NCI-H2227 treated with DMSO at 0.1 percent for 48 hours (cell line): ENCODE data around the gene SELE.
"Not testable (repeated sequence)": the region's sequence is repeated elsewhere in the genome, so short reads cannot be mapped to it uniquely, and the experiment has no call there.

Source experiments
- DNase-seq: peaks from one replicate; lab custom pipeline; 2025; lab: John Stamatoyannopoulos, UW

The SELE gene

DNA sequence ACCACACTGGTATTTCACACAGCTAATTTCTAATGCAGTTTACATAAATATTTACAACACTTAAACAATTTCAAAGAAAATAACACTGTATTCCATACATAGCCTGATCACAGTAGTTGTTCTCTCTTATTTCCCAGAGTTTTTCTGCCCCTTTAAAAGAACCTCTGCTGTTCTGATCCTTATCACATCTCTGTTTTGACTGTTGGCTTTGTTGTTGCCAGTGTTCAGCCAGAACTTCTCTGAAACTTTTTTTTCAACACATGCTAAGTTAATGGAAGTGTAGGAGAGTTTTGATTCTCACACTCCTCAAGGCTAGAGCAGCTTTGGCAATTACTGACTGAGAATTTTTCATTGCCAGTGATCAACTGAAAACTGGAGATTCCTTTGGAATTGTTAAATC is 11.1 kb downstream of the SELE start:
- no peak for DNase-seq

DNA sequence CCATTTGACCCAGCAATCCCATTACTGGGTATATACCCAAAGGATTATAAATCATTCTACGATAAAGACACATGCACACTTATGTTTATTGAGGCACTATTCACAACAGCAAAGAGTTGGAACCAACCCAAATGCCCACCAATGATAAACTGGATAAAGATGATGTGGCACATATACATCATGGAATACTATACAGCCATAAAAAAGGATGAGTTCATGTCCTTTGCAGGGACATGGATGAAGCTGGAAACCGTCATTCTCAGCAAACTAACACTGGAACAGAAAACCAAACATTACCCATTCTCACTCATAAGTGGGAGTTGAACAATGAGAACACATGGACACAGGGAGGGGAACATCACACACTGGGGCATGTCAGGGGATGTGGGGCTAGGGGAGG is 18.8 kb downstream of the SELE start:
- not testable (repeated sequence) for DNase-seq

DNA sequence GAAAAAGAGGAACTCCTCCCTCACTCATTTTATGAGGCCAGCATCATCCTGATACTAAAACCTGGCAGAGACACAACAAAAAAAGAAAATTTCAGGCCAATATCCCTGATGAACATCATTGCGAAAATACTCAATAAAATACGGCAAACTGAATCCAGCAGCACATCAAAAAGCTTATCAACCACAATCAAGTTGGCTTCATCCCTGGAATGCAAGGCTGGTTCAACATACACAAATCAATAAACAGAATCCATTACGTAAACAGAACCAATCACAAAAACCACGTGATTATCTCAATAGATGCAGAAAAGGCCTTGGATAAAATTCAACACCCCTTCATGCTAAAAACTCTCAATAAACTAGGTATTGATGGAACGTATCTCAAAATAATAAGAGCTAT is 20.8 kb downstream of the SELE start:
- not testable (repeated sequence) for DNase-seq

DNA sequence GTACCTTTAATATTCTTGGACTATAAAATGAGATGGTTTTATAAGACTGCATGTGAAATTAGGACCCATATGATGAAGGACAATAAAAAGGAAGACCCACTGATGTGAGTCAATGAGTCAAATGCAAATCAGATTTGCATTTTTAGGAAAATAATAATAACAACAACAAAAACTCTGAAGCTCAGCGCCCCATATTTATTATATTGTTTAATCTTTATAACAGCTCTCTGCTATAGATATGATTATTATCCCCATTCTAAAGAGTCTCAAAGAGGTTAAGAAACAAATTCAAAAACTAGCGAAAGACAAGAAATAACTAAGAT is 21.6 kb downstream of the SELE start:
- DNase-seq, result no peak

DNA sequence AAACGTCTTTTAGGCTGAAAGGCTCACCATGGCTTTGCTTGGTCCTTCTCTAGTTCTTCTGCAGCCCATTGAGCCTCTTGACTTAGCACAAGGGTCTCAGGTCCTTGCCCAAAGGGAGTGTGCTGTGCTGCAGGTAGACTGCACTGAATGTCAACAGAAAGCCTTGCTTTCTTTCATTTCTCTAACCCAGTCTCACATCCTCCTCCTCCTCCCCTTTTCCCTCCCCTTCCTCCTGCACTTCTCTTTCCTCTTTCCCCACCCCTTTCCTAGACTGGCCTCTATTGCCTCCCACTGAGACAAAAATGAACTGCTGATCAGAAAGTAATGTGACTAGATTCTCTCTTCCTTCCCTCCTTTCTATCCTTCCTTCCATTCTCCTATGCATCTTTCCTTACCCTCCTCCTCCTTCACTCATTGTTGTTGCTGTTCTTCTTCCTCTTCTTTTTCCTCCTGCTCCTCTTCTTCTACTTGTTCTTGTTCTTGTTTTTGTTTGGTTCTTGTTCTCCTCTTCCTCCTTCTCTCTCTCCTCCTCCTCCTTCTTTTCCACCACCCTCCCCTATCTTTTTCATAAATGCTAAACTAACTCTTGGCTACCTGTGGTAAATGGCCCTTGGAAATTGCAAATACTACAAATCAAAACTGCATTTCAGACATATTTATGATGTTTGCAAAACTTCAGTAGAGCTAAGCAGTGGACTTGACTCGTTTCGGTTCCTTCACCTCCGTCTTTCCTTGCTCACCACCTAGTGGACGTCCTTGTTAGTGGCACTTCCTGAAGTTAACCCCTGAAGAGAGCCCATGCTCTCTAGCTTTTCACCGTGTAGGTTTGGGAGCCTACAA is 22.2 kb downstream of the SELE start, which contains the start of gene SELL:
Gene SELL (minus strand): TSS at position 152 of the 840 bp plus-strand sequence. CDS start 122 bp downstream, at position 30.
- DNase-seq, result peak; percentile 9

DNA sequence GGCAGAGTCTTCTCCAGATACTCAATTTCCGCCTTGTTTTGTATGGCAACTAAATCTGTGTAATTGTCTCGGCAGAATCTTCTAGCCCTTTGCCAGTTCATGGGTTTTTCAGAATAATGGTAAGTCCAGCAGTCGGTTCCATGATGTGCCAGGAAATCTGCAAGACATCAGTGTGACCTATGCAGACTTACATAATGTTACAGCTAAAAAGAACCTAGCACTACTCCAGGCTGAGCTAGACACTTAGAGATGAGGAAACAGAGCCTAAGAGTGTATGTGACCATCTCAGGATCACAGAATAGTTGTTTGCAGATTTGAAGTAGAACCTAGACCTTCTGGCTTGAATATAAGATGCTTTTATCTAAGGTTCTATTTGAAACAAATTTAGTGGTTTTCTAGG is 25.2 kb downstream of the SELE start:
- no peak for DNase-seq

DNA sequence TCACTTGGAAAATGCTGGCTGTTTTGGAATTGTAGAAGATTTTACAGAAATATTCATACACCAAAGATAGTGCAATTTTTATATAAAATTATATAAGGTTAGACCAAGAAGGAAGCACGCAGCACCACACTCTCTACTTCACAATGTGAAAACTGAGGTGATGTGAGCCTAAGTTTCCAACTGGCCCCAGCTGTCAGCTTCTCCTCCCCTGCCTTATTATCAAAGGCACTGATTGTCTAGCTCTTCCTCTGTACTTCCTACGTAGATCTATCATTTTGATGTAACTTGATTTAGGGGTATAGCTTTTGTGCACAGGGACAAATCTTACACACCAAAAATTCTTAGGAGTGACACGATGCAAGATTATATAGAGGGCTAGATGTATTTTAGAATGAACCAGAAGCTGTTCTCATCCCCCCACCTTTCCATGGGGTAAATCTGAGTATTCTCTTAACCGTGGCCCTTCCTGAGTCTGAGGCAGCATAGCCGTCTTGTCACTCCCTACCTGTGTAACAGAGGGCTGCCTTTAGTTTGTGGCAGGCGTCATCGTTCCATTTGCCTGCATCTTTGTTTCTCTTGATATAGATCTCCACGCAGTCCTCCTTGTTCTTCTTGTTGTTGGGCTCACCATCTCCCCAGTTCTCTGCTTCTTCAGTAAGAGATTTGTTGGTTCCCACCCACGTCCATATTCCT is 25.8 kb downstream of the SELE start:
- no peak for DNase-seq

DNA sequence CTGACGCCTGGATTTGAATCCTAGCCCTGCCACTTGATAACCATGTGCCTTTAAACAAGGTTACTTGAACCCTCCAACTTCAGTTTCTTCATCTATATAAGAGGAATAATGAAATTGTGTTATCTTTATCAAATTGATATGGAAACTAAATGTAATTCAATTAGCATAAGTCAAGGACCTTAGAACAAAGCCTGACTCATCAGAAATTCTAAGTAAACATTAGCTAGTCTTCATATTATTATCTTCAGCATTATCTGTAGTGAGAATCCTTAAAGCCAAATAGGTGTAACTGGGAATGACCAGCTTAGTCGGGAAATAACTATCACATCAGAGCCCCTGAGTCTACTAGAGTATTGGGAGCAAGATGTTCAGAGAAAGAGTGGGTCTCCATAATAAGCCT is 29.1 kb downstream of the SELE start:
- no peak for DNase-seq

DNA sequence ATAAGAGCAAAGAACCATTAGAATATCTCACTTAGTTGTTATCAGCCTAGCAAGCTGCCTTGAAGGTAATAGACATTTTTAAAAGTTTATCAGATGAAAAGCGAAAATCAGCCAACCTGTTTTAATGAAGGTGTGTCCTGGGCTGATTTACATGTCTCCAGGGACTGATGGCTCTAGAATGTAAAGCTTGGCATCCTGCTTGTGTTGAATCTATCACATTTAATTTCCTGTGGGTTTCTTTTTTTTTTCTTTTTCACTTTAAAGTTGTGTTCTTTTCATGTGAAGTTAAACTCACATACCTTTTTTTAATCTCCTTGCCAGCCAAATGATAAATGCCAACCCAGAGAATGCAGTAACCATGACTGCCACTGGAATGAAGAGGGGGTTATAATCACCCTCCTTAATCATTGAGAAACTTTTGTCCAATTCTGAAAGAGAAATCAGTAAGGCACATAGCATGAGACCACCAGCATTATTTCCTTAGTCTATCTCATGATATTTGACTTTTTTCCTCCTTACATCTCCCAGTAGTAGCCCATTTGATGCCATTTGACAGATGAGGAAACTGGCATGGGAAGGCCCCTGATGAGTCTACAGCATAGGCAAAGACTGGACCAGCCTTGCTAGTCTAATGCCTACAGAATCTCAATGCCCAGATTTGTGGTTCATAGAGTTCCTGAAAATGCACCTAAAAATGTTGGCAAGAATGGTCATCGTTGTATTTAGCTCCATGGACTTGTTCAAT is 32.4 kb downstream of the SELE start:
- no peak for DNase-seq

DNA sequence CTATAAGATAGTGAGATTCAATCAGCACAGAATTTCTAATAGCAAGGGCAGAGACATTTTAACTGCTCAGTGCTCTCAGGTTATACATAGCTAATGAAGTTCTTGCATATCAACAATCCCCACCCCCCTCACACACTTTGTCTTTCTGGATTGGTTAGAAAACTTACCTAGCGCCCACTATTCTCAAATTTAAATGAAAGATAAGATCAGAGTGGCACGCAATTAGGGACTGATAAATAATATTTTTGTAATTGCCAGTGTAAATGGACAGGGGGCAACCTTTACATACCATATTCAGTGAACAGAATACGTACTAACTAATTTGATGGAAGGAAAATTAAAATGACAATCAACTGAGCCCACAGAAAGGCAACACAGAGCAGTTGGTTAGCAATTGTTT is 34.2 kb downstream of the SELE start:
- no peak for DNase-seq

DNA sequence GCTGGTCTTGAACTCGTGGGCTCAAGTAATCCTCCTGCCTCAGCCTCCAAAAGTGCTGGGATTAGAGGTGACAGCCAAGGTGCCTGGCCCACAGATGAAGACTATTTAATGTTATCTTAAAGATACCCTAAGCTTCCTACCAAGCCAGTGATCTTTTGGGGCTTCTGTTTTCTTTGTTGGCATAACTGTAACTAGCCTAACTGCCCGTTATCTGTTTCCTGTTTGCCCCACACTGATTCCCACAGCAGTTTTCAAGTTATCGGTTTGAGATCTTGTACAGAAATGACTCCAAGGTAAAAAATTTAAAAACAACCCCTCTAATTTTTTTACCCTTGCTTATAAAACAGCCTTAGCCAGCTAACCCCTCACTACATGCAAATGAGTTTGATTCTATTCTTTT is 34.9 kb downstream of the SELE start:
- no peak for DNase-seq

DNA sequence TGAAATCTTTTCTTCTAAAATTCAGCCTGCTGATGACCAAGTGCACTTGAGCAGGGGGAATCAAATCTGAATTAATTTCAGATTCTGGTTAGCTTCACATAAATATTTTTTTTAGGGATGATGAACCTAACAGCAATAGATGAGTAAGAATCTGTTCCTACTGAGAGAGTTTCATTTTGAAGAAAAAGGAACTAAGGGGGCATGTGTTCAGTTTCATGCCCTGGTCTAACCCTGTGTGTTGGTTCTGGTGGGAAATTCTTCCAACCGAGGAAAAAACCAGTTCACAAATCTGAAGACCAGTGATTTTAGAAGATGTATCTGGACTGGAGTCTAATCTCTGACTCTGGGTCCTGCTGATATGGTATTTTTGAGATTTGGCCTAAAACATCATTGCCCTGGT is 36.1 kb downstream of the SELE start:
- DNase-seq, result no peak

DNA sequence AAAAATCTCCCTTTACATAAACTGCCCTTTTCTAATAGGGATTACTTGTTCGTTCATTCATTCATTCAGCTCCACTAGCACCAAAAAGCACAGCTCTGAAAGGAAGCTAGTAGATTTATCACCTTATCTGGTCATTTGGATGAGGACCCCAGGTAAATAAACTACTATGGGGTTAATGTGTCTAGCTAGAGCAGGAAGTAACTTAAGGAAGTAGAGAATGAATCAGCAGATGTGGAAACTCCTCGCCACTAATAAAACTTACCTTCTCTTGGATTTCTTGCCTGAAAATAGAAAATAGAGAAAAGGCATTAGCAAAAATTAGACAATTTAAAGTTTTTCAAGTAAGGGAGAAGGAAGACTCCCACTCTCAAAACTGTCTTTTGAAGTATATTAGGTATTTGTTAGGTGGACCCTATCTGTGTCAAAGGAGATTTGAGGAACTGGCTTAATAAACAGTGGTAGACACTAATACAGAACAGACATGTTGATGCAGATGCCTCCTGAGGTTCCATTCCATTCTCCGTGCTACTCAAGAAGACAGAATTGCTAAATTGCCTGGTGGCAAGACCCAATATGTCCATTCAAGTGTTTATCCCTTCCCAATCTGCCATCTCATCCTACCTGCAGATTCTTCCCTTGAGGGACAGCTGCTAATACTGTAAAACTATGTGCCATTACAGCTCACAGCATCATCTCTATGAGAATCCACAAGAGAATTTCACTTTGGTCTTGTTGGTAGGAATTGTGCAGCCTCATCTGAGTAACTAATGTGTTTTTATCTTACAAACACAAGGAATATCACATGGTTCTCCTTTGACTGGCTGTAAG is 37.4 kb downstream of the SELE start:
- DNase-seq, result no peak

DNA sequence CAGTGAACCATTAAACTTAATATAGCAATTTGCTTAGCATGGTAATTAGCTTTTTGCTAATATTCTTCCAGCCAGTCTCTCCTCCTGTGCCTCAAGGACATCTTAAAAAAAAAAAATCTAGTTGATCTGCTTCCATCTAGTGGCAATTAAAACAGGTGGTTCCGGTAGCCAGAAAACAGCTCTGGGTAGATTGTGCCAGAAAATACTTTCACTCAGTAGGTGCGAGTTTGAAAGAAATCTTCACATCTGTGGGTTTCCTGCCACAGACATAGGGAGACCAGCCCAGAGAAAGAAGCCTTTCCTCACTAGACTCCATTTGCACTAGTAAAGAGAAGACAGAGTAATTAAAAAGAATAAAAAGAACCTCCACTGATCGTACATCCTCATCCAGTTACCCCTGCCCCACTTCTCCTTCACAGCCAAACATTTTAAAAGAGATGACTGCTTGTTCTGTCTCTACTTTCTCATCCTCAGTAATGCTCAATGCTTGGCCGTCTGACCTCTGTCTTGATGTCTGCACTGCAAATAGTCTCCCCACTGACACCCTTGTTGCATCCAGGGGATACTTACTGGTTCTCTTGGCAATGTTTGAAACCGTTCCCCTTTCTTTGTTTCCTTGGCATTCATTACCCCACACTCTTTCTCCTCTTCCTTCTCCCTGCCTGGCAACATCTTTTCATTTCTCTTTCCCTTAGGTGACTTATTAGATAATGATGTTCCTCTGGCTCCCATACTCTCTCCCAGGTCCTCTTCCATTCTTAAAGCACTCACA is 39.4 kb downstream of the SELE start:
- no peak for DNase-seq

DNA sequence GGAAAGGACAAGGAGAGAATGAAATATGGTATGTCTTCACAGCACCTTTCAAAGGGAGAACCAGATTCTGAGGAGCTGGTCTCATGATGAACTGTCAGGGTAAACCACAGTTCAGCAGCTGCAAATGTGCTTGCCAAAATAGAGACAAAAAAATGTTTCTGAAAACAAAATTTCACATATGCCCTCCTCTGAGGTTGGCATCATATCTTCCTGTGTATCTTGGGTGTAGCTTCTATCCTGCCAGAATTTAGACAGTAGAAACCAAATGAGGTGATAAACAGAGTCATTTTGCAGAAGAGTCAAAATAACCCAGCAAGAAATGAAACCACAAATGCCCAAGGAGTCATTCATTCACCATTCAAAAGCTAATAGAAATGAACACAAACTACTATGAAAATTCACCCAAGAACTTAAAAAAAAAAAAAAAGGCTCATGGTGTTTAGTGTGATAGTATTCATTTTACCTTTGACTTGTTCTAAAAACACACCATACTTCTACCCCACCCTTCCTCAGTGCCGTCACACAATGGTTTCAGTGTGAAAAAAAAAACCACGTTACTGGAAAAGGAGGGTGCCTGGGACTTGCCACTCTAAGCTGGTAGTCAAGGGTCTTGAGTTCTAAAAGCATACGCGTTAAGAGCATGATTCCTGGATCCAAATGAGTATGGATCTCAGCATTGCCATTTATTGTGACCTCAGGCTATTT is 41.0 kb downstream of the SELE start:
- DNase-seq, result no peak

DNA sequence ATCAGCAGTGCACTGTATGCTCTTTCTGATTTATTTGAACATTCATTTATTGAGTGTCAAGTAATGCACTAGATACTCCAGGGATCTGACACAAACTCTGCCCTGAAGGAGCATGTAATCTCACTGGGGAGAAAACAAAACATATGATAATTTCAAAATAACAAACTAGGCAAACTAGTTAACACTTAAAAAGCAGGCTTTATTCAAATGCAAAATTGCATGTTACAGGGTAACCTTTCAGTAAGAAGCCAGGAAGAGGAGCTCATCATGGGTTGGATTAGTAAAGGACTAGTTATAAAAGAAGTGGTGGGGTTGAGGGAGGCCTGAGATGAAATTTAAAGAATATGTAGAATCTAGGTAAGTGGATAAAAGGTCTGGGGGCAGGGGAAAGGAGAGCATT is 43.4 kb downstream of the SELE start:
- DNase-seq, result no peak

DNA sequence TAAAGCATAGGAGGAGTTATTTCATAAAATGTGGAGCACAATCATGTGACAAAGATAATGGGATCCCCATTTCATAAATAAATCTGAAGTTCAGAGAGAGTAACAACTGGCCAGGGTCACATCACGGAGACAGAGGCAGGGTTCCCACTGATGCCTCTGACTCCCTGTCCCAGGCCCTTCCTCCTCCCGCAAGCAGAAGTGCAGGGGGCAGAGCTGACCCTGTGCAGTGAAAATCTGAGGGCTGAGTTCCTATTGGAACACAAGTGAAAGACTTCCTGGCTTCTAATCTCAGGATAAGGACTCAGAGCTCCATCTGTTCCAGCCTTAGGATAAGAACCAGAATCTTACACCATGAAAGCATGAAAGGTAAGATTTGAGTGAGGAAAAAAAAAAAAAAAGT is 44.5 kb downstream of the SELE start:
- no peak for DNase-seq

DNA sequence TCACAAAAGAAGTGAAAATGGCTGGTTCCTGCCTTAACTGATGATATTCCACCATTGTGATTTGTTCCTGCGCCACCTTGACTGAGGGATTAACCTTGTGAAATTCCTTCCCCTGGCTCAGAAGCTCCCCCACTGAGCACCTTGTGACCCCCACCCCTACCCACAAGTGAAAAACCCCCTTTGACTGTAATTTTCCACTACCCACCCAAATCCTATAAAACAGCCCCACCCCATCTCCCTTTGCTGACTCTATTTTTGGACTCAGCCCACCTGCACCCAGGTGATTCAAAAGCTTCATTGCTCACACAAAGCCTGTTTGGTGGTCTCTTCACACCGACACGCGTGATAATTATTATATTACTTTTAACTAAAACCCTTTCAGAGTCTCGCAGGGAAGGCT is 45.5 kb downstream of the SELE start:
- not testable (repeated sequence) for DNase-seq

DNA sequence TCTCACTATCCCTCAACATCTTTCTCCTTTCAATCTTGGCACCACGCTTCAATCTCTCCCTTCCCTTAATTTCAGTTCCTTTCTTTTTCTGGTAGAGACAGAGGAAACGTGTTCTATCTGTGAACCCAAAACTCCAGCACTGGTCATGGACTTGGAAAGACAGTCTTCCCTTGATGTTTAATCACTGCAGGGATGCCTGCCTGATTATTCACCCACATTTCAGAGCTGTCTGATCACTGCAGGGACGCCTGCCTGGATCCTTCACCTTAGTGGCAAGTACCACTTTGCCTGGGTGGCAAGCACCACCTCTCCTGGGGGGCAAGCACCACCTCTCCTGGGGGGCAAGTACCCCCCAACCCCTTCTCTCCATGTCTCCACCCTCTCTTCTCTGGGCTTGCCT is 50.2 kb downstream of the SELE start:
- no peak for DNase-seq

DNA sequence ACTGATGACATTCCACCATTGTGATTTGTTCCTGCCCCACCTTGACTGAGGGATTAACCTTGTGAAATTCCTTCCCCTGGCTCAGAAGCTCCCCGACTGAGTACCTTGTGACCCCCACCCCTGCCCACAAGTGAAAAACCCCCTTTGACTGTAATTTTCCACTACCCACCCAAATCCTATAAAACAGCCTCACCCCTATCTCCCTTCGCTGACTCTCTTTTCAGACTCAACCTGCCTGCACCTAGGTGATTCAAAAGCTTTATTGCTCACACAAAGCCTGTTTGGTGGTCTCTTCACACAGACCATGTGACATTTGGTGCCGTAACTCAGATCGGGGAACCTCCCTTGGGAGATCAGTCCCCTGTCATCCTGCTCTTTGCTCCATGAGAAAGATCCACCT is 50.7 kb downstream of the SELE start:
- not testable (repeated sequence) for DNase-seq

DNA sequence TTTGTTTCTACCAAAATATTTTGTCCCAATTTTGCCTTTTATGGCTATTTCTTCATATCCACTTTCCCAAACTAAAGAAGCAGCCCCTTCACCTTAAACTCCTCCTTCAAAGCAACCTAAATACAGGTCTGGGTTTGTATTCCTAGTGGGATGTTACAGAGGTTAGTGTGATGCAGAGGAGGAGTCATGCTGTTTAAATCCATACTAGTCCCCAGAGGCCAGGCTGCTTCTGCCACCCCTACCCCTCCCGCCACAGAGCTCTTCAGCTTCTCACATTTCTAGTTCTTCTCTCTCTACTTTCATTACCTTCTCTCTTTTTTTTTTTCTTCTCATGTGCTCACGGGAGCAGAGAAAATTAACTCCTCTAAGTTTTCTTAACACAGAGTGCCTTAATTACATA is 51.8 kb downstream of the SELE start:
- DNase-seq, result no peak
